ENCODE measurements around the gene EFTUD2.
"Not testable (repeated sequence)": the region's sequence is repeated elsewhere in the genome, so short reads cannot be mapped to it uniquely, and the experiment has no call there.

EFTUD2 gene

DNA sequence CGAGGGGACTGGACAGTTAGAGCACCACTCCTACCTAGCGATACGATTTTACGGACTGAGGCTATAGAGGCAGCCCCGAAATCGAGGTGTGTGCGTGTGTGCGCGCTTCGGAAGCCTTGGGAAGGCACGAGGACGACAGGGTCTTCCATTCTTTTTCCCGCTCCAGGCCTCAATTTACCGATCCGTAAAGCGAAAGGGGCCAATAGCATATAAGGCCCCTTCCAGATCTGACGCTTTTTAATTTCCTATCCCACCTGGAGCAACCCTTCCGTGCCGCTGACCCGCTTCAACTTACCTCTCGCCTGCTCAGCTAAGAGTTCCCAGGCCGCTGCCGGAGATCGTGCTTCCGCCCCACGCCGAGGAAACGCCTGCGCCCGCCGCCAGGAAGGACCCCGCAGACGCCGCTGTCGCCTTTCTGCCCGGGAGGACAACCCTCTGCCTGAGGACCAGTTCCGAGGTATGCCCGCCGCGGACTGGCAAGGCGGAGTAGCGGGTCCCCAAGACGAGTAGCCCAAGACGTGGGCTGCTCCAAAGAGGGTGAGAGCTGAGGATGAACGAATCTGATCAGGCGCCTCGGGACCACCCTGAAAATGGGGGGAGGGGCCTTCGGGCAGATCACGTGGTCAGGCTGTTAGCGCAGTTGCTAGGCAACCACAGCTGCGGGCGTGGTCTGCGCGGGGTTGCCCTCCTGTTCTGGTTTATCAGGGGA is at the start of gene EFTUD2:
Gene EFTUD2 (minus strand): TSS at position 372 of the 709 bp plus-strand sequence. CDS start 4,924 bp downstream, outside the sequence.
- DNase-seq: peak; percentile 95

DNA sequence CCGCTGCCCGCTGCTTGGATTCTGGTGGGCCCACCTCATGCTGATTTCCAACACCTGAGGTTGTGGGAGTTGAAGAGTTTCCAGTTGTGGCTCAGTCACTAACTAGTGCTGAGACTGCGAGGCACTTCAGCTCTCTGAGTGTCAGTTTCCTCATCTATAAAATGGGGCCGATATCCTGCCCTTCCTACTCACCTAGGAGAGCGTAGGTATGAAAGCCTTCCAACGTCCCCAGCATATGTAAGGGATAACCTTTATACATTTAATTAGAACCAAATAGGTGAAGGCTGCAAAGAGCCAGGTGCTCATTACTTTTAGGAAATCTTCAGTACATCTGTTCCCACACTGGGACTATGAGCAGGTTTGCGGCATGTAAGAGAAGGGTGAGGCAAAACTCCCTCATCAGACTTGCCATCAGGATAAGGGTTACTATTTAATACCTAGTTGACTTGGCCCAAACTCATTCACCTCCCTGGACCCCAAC is 49.1 kb upstream of the EFTUD2 start:
- DNase-seq: no peak

DNA sequence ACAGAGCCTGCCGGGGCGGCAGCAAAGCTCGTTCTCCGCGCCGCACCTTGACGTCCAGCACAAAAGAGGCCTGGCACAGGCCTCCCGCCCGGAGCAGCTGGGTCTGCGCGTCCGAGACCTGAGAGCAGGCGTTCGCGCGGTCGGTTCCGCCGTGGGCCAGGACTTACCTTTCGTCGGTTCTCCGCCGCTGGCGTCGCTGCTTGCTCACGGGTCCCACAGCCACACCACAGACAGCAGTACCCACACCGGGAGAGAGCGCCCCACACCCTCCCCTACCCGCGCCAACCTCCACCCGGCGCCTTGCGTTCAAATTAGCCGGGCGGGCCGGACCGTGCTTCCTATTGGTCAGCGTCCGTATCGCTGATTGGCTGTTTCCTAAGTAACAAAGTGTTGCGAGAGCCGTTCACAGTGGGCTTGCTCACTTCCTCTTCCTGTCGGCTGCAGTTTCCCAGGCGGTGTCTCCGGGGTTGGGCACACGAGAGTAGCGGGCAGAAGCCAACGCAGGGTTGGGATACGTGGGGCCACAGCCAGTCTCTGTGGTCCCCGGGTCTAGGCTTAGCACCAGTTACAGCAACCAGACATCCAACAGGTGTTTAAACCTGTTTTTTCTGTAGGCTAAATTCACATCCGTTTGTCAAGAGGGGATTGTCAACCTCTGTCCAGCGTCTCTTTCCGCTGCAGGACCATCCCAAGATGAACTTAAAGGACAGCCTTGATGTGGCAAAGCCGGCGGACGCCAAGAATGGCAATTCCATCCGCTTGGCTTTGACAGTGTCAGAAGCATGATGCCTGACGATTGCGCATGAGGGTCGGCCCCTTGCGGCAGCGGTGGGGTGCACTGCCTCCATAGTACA is 48.4 kb upstream of the EFTUD2 start, which contains the start of gene KIF18B:
Gene KIF18B (minus strand): TSS at position 313 of the 854 bp plus-strand sequence. CDS start 11,429 bp downstream, outside the sequence.
- DNase-seq: peak; percentile 88

DNA sequence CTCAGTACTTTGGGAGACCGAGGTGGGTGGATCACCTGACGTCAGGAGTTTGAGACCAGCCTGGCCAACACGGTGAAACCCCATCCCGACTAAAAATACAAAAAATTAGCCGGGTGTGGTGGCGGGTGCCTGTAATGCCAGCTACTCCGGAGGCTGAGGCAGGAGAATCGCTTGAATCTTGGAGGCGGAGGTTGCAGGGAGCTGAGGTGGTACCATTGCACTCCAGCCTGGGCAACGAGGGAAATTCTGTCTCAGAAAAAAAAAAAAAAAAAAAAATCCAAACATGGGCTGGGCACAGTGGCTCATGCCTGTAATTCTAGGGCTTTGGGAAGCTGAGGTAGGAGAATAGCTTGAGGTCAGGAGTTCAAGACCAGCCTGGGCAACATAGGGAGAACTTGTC is 46.4 kb upstream of the EFTUD2 start:
- DNase-seq: not testable (repeated sequence)

DNA sequence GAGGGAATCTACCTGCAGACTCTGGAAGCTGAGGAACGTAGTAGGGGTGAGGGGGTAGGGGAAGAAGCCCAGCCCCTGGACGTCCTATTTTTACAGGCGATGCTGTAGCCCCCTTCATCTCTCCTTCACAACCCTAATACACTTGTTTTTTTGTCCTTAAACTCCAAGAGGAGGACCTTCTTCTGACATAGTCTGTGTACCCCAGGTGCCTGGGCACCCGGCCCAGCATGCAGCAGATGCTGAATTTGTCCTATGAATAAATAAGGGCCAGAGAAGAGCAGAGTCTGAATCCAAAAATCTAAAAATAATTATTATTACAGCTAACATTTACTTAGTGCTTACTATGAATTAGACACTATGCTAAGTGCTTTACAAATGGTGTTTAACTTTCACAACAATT is 43.2 kb upstream of the EFTUD2 start:
- no peak for DNase-seq

DNA sequence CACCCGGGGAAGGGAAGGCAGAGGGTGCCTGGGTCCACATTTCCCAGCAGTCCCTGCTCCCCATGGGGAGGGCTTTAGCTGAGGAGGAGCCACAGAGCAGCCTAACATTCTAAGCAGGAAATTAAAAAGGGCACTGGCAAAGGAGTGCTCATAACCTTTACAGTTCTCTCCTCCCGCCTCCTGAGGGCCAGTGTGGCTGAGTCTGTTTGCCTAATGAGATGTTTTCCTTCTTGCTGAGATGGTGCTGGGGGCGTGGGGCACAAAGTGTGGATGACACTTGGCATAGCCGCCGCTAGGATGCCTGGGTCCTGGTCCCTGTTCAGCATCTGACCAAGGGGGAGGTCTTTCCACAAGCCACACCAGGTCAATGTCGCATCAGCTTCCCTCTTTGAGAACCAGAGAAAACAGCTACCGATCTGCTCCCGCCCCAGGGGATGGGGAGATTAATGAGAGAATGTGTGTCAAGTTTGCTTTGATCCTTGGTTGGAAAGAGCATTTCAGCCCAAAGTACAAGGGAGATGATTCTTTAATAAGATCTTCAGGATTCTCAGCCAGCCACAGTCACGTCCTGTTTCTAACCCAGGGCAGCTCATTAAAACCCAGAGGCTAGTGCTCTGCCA is 42.6 kb upstream of the EFTUD2 start:
- DNase-seq: no peak

DNA sequence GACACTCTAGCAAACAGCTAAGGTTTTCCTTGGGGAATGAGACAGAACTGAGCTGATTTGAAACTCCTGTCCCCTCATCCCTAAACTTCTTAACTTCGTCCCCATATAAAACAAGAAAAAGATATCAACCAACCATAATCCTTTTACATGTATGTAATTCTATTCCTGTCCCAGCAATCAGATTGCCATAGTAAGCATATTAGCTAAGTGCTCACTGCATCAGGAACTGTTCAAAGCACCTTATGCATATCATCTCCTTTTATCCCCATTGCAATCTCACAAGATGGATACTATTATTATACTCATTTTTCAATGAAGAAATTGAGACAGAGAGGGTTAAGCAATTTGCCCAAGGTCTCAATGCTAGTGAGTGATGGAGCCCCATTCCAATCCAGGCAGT is 41.5 kb upstream of the EFTUD2 start:
- DNase-seq: no peak

DNA sequence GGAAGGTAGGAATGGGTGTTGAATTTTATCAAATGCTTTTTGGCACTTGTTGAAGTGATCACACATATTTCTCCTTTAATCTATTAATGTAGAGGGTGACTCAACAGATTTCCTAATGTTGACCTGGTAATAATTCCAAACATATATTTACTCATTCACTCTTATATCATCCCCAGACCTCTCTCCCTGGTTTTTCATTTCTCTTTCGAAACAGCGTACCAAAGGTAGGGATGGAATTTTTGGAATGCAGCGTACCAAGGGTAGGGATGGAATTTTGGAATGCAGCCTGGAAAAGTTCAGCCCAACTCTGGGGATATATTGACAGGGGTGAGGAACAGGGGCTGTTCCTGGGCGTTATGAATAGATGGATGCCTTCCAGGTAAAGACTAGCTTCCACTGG is 41.1 kb upstream of the EFTUD2 start:
- DNase-seq: no peak

DNA sequence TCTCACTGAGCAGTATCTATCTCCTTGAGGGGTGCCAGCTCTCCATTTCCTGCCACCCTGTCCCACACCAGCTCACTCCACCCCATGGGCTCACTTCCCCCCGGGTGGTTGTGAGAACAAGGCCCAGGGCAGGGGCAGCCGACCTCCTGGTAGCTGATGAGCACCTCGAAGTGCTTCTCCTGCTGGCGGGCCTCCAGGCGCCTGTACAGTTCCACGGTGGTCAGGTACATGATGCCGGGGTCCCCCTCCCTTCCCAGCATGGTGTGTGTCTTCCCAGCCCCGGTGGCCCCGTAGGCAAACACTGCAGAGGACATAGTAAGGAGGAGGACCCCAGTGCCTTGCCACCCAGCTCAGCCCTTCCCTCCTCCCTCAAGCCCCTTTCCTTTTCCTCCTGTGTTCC is 35.9 kb upstream of the EFTUD2 start:
- DNase-seq: no peak

DNA sequence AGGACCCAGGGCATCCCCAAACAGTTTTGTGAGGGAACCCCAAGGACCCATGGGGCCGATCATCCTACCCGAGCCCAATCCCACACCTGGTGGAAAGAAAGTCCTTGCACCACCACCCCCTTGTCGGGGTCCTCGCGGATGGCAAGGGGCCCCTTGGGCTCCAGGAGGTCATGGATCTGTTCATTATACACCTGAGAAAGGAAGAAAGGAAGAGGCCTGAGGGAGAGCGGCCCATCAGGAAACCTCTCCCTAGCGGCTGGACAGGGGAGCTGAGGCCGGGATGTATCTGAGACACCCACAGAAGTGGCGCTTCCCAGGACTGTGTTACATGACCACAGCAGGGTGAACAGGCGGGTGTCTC is 35.5 kb upstream of the EFTUD2 start:
- DNase-seq: no peak

DNA sequence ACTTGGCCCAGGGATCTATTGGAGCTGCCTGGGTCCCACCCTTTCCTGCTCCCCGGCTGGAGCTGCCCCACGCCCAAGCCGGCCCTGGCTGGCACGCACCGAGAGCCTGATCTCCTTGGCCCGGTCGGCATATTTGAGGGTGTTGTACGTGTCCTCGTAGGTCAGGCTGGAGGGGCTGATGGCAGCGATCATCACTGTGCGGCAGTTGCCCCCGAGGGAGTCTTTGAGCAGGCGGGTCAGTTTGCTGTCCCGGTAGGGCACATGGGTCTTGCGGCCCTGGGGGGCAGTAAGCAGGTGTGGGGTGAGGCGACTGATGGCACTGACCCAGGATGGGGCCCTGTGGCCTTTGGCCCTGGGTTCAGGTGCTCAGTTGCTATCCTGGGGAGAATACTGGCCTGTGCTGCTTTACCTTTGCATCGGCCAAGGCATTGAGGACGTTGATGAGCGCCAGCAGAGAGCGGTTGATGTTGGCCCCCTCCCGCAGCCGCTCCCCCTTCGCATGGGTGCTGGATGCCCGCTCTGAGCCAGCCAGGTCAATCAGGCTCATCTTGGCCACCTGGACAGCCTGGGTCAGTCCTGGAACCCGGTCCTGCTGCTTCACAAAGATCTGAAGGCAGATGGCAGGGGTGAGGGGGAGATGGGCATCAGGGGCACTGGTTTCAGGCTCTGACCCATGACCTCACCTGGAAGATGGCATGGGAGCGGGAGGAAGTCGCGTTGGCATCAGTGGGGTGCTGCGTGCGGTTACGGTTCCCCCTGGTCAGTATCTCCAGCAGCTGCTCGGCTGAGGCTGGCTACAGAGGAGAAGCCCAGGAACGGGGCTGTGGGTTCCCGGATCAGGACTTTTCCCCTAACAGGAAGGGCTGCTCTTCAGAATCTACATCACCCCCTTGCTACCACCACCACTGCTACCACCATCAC is 34.8 kb upstream of the EFTUD2 start:
- no peak for DNase-seq

DNA sequence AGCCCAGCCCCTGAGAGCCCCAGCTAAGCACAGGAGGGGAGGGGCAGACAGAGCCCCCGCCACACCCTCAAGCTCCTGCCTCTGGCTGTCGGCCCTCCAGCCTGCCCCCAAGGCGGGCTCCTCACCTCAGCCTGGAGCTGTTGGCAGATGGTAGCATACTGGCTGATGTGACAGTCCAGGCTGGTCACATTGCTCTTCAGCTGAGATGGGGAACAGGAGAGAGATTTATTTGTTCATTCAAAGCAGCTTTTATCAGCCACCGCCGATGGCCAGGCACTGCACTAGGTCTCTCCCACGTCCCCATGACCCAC is 33.5 kb upstream of the EFTUD2 start:
- no peak for DNase-seq

DNA sequence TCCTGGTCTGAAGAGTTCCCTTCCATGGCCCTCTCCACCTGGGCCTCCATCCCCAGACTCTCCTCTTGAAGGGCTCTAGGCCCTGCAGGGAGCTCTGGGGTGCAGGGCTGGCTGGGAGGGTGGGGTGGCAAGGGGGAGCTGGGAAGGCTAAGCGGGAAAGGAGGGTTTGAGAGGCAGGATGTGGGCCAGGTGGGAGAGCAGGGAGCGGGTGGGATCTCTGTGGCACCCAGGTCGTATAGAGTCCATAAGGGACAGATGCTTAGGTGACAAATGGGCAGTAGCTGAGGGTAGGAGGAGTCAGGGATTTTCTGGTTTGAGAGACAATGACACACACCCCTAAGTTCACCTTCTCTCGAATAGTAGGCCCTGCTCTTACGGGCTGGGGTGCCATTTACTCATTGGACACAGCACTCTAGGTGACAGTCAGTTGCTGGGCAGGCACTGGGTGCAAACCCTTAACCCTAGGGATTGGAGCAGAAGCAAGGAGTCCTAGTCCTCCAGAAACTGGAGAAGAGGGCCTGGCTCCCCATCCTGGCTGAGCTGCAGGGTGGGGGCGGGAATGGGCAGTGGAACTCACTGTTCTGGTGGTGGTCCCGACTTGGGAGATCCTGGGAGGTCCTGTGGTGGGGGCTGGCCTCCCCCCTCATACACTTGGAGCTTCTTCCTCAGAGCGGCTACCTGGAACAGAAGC is 33.0 kb upstream of the EFTUD2 start:
- DNase-seq: no peak

DNA sequence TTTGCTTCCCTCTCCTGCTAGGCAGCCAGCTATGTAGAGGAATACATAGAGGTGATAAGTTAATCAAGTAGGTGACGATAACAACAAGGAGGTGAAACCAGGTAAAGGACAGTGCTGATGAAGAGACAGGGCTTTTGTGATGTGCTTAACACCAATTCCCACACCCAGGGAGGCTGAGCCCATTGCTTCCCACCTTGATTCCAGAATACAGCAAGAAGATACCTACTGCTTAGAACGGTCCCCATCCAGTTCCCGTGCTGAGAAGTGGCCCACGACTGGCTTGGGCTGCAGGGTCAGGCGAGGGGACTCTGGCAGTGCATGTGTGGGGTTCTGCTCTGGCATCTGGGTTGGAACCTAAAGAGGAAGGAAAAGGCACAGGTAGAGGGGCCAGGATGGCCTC is 32.1 kb upstream of the EFTUD2 start:
- no peak for DNase-seq

DNA sequence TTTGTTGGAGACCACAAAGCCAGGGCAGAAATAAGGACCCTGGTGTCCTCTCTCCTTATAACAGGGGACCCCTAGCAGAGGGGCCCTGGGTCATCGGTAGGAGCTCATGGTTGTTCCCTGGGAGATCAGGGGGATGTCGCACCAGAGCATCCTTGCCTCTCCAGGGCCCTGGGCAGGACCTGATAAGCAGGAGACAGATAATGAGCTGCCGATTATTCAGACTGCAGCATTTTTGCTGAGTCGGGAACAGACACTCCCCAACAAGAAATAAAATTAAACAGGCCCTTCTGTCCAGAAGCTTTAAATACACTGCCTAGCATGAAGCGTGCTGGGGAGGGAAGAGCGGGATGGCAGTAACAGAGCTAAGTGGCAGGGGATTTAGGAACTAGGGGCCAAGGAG is 31.4 kb upstream of the EFTUD2 start:
- DNase-seq: no peak

DNA sequence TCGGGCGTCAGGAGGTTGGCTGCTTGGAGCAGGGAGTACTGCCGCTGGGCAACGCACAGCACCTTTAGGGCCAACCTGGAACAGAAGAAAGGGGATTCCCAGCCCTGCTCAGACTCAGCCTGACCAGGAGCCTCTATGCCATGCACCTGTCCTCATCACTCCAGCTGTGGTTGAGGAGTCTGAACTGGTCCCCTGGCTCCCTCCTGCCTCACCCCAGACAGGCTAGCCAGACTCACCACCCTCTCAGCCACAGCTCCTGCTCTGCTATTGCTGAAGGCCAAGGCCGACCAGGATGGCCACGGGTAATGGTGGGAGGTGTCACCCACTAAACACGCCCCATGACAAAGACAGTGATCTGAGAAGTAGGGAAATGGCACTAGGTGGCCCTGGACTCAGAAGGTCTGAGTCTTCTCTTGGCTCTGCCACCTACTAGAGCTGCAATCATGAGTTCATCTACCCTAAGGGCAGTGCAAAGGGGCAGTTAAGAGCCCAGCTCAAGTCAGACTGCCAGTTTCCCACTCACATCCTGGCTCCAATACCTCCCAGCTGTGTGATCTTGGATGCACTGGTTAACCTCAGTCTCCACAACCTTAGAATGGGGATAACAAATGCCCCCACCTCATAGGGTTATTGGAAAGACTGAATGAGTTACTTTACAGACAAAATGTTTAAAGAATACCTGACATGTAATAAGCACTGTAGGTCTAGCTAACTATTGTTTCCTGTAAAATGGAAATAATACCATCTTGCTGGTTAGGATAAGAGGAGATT is 29.9 kb upstream of the EFTUD2 start:
- no peak for DNase-seq

DNA sequence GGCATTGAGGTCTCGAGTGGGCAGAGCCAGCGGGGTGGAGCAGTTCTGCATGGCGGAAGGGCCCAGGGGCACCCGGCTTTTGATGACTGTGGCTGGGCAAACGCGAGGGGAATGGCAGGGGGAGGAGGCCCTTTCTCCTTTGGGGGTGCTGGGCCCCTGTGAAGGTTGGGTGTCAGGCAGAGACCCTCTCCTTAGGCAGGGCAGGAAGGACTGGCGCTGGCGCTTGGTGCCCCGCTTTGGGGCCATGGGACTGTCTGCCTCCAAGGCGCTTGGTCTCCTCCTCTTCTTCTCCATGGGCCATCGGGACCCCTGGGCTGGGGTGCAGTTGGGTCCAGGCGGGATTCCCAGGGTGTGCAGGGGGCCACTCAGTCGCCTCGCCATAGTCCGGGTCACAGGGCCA is 28.9 kb upstream of the EFTUD2 start:
- no peak for DNase-seq

DNA sequence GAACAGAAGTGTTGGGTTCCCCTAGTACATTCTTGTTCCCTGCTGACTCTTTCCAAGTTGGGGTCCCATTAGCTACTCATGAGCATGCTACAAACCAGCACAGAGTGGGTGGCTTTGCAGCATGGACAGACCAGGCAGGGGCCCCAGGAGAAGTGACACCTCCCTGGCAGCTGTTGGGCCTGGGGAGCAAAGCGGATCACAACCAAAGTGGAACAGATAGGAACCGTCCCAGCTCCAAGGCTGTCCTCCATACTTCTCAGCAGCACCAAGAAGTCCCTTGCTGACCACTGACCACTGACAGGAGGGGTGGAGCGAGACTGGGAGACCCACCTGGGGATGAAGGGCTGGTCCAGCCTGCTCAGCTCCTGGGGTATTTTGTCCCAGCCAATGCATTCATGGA is 28.5 kb upstream of the EFTUD2 start:
- DNase-seq: no peak

DNA sequence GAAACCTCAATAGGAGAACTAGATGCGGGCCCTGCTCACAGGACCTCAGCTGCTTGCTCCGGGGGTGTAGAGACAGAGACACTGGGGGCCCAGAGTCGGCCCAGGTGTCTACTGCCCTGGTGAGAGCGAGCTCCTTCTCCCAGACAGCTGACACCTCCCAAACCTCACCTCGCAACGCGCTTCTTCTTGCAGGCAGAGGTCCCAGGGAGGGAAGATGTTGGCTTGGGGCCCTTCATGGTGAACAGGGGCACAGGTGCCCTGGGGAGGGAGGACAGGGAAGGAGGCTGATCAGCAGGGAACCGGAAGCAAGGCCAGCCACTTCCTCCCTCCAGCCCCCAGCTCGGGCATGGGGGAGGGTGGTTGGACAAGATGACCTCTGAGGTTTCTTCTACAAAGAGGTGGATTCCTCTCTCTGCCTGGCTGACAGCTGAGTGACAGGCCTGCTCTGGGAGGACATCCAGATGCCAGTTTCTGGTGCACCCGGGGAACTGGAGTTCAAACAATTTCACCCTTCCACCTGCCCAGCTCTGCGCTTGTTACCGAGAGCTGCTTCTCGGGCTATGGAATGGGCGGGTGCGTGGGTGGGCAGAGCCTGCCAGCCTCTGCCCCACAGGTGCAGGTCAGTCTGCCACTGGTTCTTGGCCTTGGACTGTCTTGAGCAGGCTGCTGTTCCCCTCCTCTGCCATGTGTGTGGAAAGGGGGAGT is 27.7 kb upstream of the EFTUD2 start:
- no peak for DNase-seq

All from KG1 (cell line).